GM10266 (cell line): Measurements from ENCODE around the gene CSF3R.
"Not testable (repeated sequence)": the region's sequence is repeated elsewhere in the genome, so short reads cannot be mapped to it uniquely, and the experiment has no call there.

Experiments used
- DNase-seq: peaks from one replicate; pipeline ENCODE4 v3.0.0; 2012; ENCODE audit errors: extremely low spot score
- CTCF ChIP-seq: IDR thresholded peaks from 2 replicates; pipeline ENCODE4 v1.5.1; 2012; ENCODE audit warnings: mild to moderate bottlenecking, low read depth; ENCODE audit not compliant: control insufficient read depth, insufficient read depth; ENCODE audit errors: missing control alignments

The CSF3R gene

GRCh38 chr1:36487906-36488305, 5.2 kb upstream of the CSF3R start:
- no peak for DNase-seq
- no peak for TF ChIP-seq CTCF

GRCh38 chr1:36487336-36487725, 4.6 kb upstream of the CSF3R start:
- not testable (repeated sequence) for DNase-seq

GRCh38 chr1:36486439-36487335, 4.0 kb upstream of the CSF3R start:
- no peak for DNase-seq

GRCh38 chr1:36486093-36486438, 3.4 kb upstream of the CSF3R start:
- no peak for TF ChIP-seq CTCF
- no peak for DNase-seq

More at GRCh38 chr1:36486439-36487335, 4.0 kb upstream of the CSF3R start:
- TF ChIP-seq CTCF, result no peak

GRCh38 chr1:36484099-36484498, 1.4 kb upstream of the CSF3R start:
- DNase-seq, result no peak
- no peak for TF ChIP-seq CTCF

GRCh38 chr1:36481771-36482723, 666 bp downstream of the CSF3R start:
- no peak for TF ChIP-seq CTCF
- no peak for DNase-seq

GRCh38 chr1:36481091-36481490, 1.6 kb downstream of the CSF3R start:
- TF ChIP-seq CTCF, result no peak

More at GRCh38 chr1:36481091-36481490, 1.6 kb downstream of the CSF3R start:
- no peak for DNase-seq
